Activated CD4-positive, alpha-beta T cell treated with anti-CD3 and anti-CD28 coated beads, Interleukin-2, amount 10 ng/mL, durations not matched to agents 7 days and 5 days (primary cell): ENCODE data around the gene PRR15L. TPM values are rescaled to one million over a fixed set of nuclear protein-coding genes. Genes with fewer than 3 reads are reported as not detected.

Source experiments
- CTCF ChIA-PET: fragments of 350-600 bp; sonication (Branson Sonifier 250); formaldehyde crosslinking; loops from one replicate; lab custom pipeline; 2021; ENCODE audit warnings: antibody characterized with exemption; lab: Charles Lee
- POLR2A ChIA-PET: fragments of 350-600 bp; sonication (Branson Sonifier 250); formaldehyde crosslinking; loops from one replicate; lab custom pipeline; 2021; ENCODE audit warnings: antibody characterized with exemption; lab: Charles Lee
- DNase-seq: peaks from one replicate; pipeline ENCODE4 v3.0.0-alpha.2; 2020
- H3K27ac Mint-ChIP-seq: one replicate; pipeline ENCODE4 v1.8.0; 2021; ENCODE audit warnings: mild to moderate bottlenecking, moderate library complexity, mixed read lengths
- H3K27me3 Mint-ChIP-seq: one replicate; pipeline ENCODE4 v1.8.0; 2021; ENCODE audit warnings: mixed read lengths
- H3K36me3 Mint-ChIP-seq: one replicate; pipeline ENCODE4 v1.8.0; 2021; ENCODE audit warnings: low read depth, mixed read lengths
- H3K4me1 Mint-ChIP-seq: one replicate; pipeline ENCODE4 v1.8.0; 2021; ENCODE audit warnings: mixed read lengths
- H3K4me3 Mint-ChIP-seq: one replicate; pipeline ENCODE4 v1.8.0; 2021; ENCODE audit warnings: mild to moderate bottlenecking, moderate library complexity, mixed read lengths
- H3K9me3 Mint-ChIP-seq: one replicate; pipeline ENCODE4 v1.8.0; 2021; ENCODE audit warnings: mixed read lengths
- total RNA-seq, 2 experiments: library from RNA; stranded (reverse); gene quantifications; one replicate each; pipeline ENCODE4 v1.2.3, GENCODE V29; 2021

Gene PRR15L
- total RNA-seq, 2 experiments from 2014 or later: not detected

GRCh38 chr17:47953909-47954308 lies 3.8 kb downstream of the PRR15L start:
- DNase-seq: no peak

GRCh38 chr17:47952171-47953021 lies 5.3 kb downstream of the PRR15L start:
- Mint-ChIP-seq H3K4me1 (peaks cover 18% of the 10 kb centered on the region), H3K4me3 (no peak overlapping the region), H3K36me3 (peaks cover 3% of the 10 kb centered on the region)

More at GRCh38 chr17:47953909-47954308, 3.8 kb downstream of the PRR15L start:
- H3K27ac Mint-ChIP-seq: no peak overlapping the region
- H3K9me3 Mint-ChIP-seq: no peaks in the 10 kb centered on the region
- CTCF ChIA-PET: interaction anchor here (1.0 to 10.1 kb wide), 4 partner anchors 8 to 123 kb away, joined by 3 to 142 read pairs (median 4); partner anchors contain the start of genes CDK5RAP3, LRRC46 and MRPL10
- no peaks in the 10 kb centered on the region for H3K27me3 Mint-ChIP-seq
- peaks cover 2% of the 10 kb centered on the region for H3K36me3 Mint-ChIP-seq
- POLR2A ChIA-PET: no interaction called here
- H3K4me3 Mint-ChIP-seq: no peak overlapping the region
- peaks cover 13% of the 10 kb centered on the region for H3K4me1 Mint-ChIP-seq

GRCh38 chr17:47950448-47950847 lies 7.2 kb downstream of the PRR15L start:
- no peak overlapping the region for H3K27ac Mint-ChIP-seq

More at GRCh38 chr17:47952171-47953021, 5.3 kb downstream of the PRR15L start:
- H3K27ac Mint-ChIP-seq: no peak overlapping the region
- no peaks in the 10 kb centered on the region for H3K9me3 Mint-ChIP-seq
- H3K27me3 Mint-ChIP-seq: no peaks in the 10 kb centered on the region
- CTCF ChIA-PET: interaction anchor here (1.2 to 10.1 kb wide), 4 partner anchors 11 to 26 kb away, joined by 3 to 142 read pairs (median 11); partner anchors contain the start of genes CDK5RAP3 and PNPO
- POLR2A ChIA-PET: no interaction called here
- DNase-seq: no peak

GRCh38 chr17:47949946-47950345 lies 7.7 kb downstream of the PRR15L start:
- Mint-ChIP-seq H3K27ac (peak overlapping the region; percentile 75), H3K27me3 (no peaks in the 10 kb centered on the region), H3K4me3 (no peak overlapping the region), H3K9me3 (no peaks in the 10 kb centered on the region), H3K4me1 (peaks cover 31% of the 10 kb centered on the region), H3K36me3 (peaks cover 18% of the 10 kb centered on the region)
- CTCF ChIA-PET: interaction anchor here (0.7 to 10.1 kb wide), 16 partner anchors 8 to 108 kb away, joined by 3 to 142 read pairs (median 5); partner anchors contain the start of genes CDK5RAP3, PNPO and SP6
- no peak for DNase-seq
- POLR2A ChIA-PET: interaction anchor here (1.9 kb wide), 1 partner anchor 54 kb away, joined by 4 read pairs; the partner anchor contains the start of gene SP2

More at GRCh38 chr17:47950448-47950847, 7.2 kb downstream of the PRR15L start:
- Mint-ChIP-seq H3K36me3 (peaks cover 16% of the 10 kb centered on the region), H3K27me3 (no peaks in the 10 kb centered on the region), H3K9me3 (no peaks in the 10 kb centered on the region), H3K4me1 (peaks cover 26% of the 10 kb centered on the region), H3K4me3 (no peak overlapping the region)
- ChIA-PET POLR2A (interaction anchor here (0.6 to 1.9 kb wide), 2 partner anchors 25 to 55 kb away, joined by 4 to 5 read pairs; partner anchors contain the start of gene SP2), CTCF (interaction anchor here (0.7 to 10.1 kb wide), 13 partner anchors 9 to 334 kb away, joined by 3 to 142 read pairs (median 5); partner anchors contain the start of genes CDK5RAP3, PNPO and SP6)
- no peak for DNase-seq

- H3K4me1 Mint-ChIP-seq: peaks cover 37% of the 10 kb centered on the region
- CTCF ChIA-PET: interaction anchor here (0.6 to 10.1 kb wide), 22 partner anchors 8 to 432 kb away, joined by 3 to 142 read pairs (median 4); partner anchors contain the start of genes CDK5RAP3, PNPO, PRR15L and SP6
- no peaks in the 10 kb centered on the region for H3K9me3 Mint-ChIP-seq
- DNase-seq: peak; percentile 84
- H3K4me3 Mint-ChIP-seq: peak overlapping the region; percentile 45
- POLR2A ChIA-PET: interaction anchor here (1.1 to 1.9 kb wide), 2 partner anchors 21 to 54 kb away, joined by 3 to 4 read pairs; partner anchors contain the start of gene SP2
- H3K36me3 Mint-ChIP-seq: peaks cover 22% of the 10 kb centered on the region
- H3K27ac Mint-ChIP-seq: peak overlapping the region; percentile 75
- H3K27me3 Mint-ChIP-seq: no peaks in the 10 kb centered on the region
These were observed 8.4 kb downstream of the PRR15L start for GRCh38 chr17:47949197-47949759.

- ChIA-PET CTCF (interaction anchor here (0.6 to 10.1 kb wide), 16 partner anchors 7 to 431 kb away, joined by 3 to 142 read pairs (median 4); partner anchors contain the start of genes CDK5RAP3, PNPO and PRR15L), POLR2A (interaction anchor here (1.1 kb wide), 1 partner anchor 21 kb away, joined by 3 read pairs; no protein-coding TSS in a partner anchor)
- no peak for DNase-seq
- peak overlapping the region; percentile 27 for H3K27ac Mint-ChIP-seq
- H3K36me3 Mint-ChIP-seq: peaks cover 22% of the 10 kb centered on the region
- H3K27me3 Mint-ChIP-seq: no peaks in the 10 kb centered on the region
- H3K9me3 Mint-ChIP-seq: no peaks in the 10 kb centered on the region
- H3K4me3 Mint-ChIP-seq: no peak overlapping the region
- peaks cover 41% of the 10 kb centered on the region for H3K4me1 Mint-ChIP-seq
These were observed 8.9 kb downstream of the PRR15L start for GRCh38 chr17:47948706-47949196.

- CTCF ChIA-PET: interaction anchor here (0.6 to 10.1 kb wide), 21 partner anchors 10 to 689 kb away, joined by 3 to 142 read pairs (median 3); partner anchors contain the start of genes CDK5RAP3, PRR15L, SCRN2 and SP6
- Mint-ChIP-seq H3K27ac (no peak overlapping the region), H3K9me3 (no peaks in the 10 kb centered on the region), H3K4me3 (no peak overlapping the region), H3K36me3 (peaks cover 22% of the 10 kb centered on the region), H3K27me3 (no peaks in the 10 kb centered on the region), H3K4me1 (peaks cover 55% of the 10 kb centered on the region)
- peak; percentile 80 for DNase-seq
- POLR2A ChIA-PET: interaction anchor here (0.5 kb wide), 1 partner anchor 478 kb away, joined by 7 read pairs; no protein-coding TSS in a partner anchor
These were observed 10.7 kb downstream of the PRR15L start for GRCh38 chr17:47946929-47947397.

- peaks cover 57% of the 10 kb centered on the region for H3K4me1 Mint-ChIP-seq
- H3K27me3 Mint-ChIP-seq: no peaks in the 10 kb centered on the region
- POLR2A ChIA-PET: no interaction called here
- H3K27ac Mint-ChIP-seq: no peak overlapping the region
- no peak overlapping the region for H3K4me3 Mint-ChIP-seq
- no peak for DNase-seq
- H3K36me3 Mint-ChIP-seq: peaks cover 22% of the 10 kb centered on the region
- H3K9me3 Mint-ChIP-seq: no peaks in the 10 kb centered on the region
- CTCF ChIA-PET: interaction anchor here (0.6 to 10.1 kb wide), 19 partner anchors 10 to 689 kb away, joined by 3 to 142 read pairs (median 4); partner anchors contain the start of genes CDK5RAP3, PRR15L, SCRN2 and SP6
These were observed 11.2 kb downstream of the PRR15L start for GRCh38 chr17:47946516-47946915.

GRCh38 chr17:47945529-47946508 lies 11.9 kb downstream of the PRR15L start:
- Mint-ChIP-seq H3K4me3 (peak overlapping the region; percentile 2), H3K36me3 (peaks cover 24% of the 10 kb centered on the region), H3K4me1 (peaks cover 63% of the 10 kb centered on the region), H3K9me3 (no peaks in the 10 kb centered on the region), H3K27ac (peak overlapping the region; percentile 78), H3K27me3 (no peaks in the 10 kb centered on the region)
- no peak for DNase-seq
- CTCF ChIA-PET: interaction anchor here (1.0 to 10.1 kb wide), 13 partner anchors 12 to 690 kb away, joined by 3 to 142 read pairs (median 4); partner anchors contain the start of genes CDK5RAP3, PRR15L and SP6
- POLR2A ChIA-PET: no interaction called here

- ChIA-PET CTCF (interaction anchor here (1.0 to 4.4 kb wide), 5 partner anchors 13 to 97 kb away, joined by 4 to 33 read pairs (median 5); partner anchors contain the start of genes CDK5RAP3 and PRR15L), POLR2A (no interaction called here)
- H3K4me1 Mint-ChIP-seq: peaks cover 66% of the 10 kb centered on the region
- peak; percentile 35 for DNase-seq
- H3K27me3 Mint-ChIP-seq: no peaks in the 10 kb centered on the region
- no peaks in the 10 kb centered on the region for H3K9me3 Mint-ChIP-seq
- H3K27ac Mint-ChIP-seq: peak overlapping the region; percentile 78
- H3K36me3 Mint-ChIP-seq: peaks cover 25% of the 10 kb centered on the region
- peak overlapping the region; percentile 2 for H3K4me3 Mint-ChIP-seq
These were observed 12.6 kb downstream of the PRR15L start for GRCh38 chr17:47945080-47945479.

GRCh38 chr17:47942568-47942967 lies 15.1 kb downstream of the PRR15L start:
- peak overlapping the region; percentile 91 for H3K4me3 Mint-ChIP-seq
- H3K27me3 Mint-ChIP-seq: no peaks in the 10 kb centered on the region
- peaks cover 55% of the 10 kb centered on the region for H3K4me1 Mint-ChIP-seq
- H3K9me3 Mint-ChIP-seq: no peaks in the 10 kb centered on the region
- no peak for DNase-seq
- POLR2A ChIA-PET: no interaction called here
- CTCF ChIA-PET: interaction anchor here (0.6 to 3.4 kb wide), 11 partner anchors 8 to 102 kb away, joined by 3 to 21 read pairs (median 4); partner anchors contain the start of genes CDK5RAP3 and SCRN2
- H3K36me3 Mint-ChIP-seq: peaks cover 22% of the 10 kb centered on the region
- peak overlapping the region; percentile 85 for H3K27ac Mint-ChIP-seq
